ENCODE data around the gene FAM24A. TPM values are rescaled to one million over a fixed set of nuclear protein-coding genes. Genes with fewer than 3 reads are reported as not detected.
"Not testable (repeated sequence)": the region's sequence is repeated elsewhere in the genome, so short reads cannot be mapped to it uniquely, and the experiment has no call there.

Gene FAM24A
- total RNA-seq, 1 donor = not detected

DNA sequence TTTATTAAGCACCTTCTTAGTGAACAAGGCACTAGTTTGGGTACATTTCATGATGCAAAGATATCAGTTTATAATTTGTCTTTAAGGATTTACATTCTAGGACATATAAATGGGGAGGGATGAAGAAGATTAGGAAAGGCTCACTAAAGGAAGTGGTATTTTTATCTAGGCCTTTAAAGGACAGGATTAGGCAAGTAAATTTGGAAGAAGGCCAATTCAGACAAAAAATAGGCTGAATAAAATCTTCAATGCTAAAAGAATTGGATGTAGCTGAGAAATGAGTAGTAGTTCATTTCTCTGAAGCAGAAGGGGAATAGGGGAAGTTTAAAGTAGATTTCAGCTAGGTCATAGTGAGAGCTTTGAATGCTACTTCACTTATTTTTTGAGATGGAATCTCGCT is 26.2 kb upstream of the FAM24A start:
- no peak overlapping the region for H3K4me3 ChIP-seq (ENCODE audit: low read length)
- H3K27me3 ChIP-seq (ENCODE audit: insufficient read depth, low read length) = no peaks in the 10 kb centered on the region
- H3K9me3 ChIP-seq (ENCODE audit: low read depth, low read length) = no peaks in the 10 kb centered on the region
- H3K4me1 ChIP-seq (ENCODE audit: insufficient read depth, low read length) = peaks cover 8% of the 10 kb centered on the region

DNA sequence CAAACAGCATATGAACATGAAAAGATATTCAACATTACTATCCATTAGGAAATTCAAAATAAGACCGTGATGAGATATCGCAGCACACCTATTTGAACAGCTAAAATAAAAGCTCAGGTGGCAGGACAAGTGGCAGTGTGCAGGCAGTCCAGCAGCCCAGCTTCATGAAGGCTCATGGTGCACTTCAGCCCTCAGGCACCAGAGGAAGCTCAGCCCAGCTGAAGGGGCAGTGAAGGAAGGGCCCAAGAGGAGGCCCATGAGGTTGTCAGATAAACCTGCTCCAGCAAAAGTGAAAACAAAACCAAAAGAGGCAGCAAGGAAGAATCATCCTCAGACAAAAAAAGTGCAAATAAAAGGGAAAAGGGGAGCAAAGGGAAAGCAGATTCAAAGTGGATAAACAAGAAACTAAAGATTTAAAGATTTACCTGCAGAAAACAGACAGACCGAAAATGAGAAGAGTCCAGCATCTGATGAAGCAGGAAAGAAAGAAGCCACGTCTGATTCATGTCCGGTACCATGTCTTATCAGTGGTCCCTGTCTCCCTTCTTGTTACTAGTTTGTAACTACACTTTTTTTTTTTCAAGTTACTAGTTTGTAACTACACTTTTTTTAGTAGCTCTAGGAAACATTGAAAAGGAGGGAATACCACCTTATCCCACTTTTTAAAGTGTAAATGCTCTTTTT is 16.0 kb upstream of the FAM24A start:
- Histone ChIP-seq H3K4me1 (ENCODE audit: insufficient read depth, low read length) (no peaks in the 10 kb centered on the region), H3K9me3 (ENCODE audit: low read depth, low read length) (no peaks in the 10 kb centered on the region), H3K27me3 (ENCODE audit: insufficient read depth, low read length) (no peaks in the 10 kb centered on the region), H3K4me3 (ENCODE audit: low read length) (no peak overlapping the region)

DNA sequence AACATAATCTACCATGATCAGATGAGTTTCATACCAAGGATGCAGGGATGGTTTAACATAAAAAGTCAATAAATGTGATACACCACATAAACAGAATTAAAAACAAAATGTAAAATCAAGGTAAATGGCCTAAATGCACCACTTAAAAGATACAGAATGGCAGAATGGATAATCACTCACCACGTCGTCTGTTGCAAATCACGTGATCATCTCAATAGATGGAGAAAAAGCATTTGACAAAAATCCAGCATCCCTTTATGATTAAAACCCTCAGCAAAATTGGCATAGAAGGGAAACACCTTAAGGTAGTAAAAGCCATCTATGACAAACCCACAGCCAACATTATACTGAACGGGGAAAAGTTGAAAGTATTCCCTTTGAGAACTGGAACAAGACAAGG is 6.5 kb upstream of the FAM24A start:
- not testable (repeated sequence) for H3K27me3 ChIP-seq (ENCODE audit: insufficient read depth, low read length); H3K4me3 ChIP-seq (ENCODE audit: low read length); H3K9me3 ChIP-seq (ENCODE audit: low read depth, low read length); H3K4me1 ChIP-seq (ENCODE audit: insufficient read depth, low read length)

DNA sequence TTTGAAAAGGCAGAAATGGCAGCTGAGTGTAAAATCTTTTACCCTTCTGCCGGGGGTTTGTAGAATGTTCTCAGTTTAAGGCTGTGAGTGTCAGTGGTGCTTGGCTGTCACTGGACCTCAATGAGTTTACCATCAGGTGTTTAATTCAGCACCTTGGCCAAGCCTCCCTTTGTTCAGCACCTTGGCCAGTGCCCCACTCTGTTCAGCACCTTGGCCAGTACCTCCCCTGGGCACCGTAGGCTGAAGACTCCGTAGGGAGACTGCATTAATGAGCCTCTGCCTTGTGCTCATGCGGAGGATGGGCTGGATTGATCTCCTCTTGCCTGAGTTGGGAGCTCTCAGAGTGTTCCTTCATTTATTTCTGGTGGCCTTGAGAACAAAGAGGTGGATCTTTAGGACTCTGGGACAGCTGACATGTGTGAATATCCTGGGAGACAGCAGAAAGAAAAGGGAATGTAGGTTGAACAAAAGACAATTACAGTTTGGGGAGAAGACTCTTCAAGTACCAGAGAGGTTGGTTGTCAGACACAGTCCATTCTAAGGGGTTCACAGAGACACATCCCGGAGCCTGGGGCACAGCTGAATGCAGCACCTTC is 1.6 kb downstream of the FAM24A start:
- Histone ChIP-seq H3K27me3 (ENCODE audit: insufficient read depth, low read length) (no peaks in the 10 kb centered on the region), H3K4me1 (ENCODE audit: insufficient read depth, low read length) (no peaks in the 10 kb centered on the region), H3K4me3 (ENCODE audit: low read length) (no peak overlapping the region), H3K9me3 (ENCODE audit: low read depth, low read length) (no peaks in the 10 kb centered on the region)

DNA sequence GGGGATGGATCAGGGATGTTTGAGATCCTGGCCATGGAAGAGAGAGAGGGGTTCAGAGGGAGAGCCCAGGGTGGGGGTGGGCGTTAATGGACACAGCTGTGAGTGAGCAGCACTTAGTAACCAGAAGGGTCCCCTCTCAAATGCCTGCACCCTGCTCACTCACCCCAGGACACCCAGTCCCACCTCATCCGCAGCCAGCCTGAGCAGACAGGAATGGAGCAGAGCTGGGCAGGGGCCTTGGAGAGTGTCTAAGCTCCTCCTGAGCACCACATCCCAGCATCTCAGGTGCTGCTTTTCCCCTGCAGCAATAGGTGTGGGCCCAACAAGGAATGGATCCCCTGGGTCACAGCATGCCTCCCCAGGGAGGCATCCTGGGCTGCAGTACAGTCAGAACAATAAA is 5.3 kb downstream of the FAM24A start:
- no peak overlapping the region for H3K4me3 ChIP-seq (ENCODE audit: low read length)
- no peaks in the 10 kb centered on the region for H3K4me1 ChIP-seq (ENCODE audit: insufficient read depth, low read length)
- H3K9me3 ChIP-seq (ENCODE audit: low read depth, low read length) = no peaks in the 10 kb centered on the region
- no peaks in the 10 kb centered on the region for H3K27me3 ChIP-seq (ENCODE audit: insufficient read depth, low read length)

DNA sequence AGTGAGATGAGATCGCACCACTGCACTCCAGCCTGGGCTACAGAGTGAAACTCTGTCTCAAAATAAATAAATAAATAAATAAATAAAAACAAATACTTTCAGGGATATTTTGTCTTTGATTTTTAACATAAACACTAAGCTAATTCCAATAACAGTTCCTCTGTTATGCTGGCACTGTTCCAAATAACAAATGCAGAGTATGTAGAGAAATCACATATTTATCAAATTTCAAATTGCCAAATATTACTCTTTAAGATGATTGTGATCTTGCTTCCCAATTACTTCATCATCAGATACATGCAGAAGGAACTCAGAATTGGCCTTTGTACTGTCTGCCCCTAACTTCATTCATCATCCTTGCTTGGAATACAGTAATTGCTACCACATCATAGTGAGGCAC is 19.7 kb downstream of the FAM24A start:
- no peak overlapping the region for H3K4me3 ChIP-seq (ENCODE audit: low read length)
- H3K27me3 ChIP-seq (ENCODE audit: insufficient read depth, low read length) = no peaks in the 10 kb centered on the region
- H3K9me3 ChIP-seq (ENCODE audit: low read depth, low read length) = no peaks in the 10 kb centered on the region
- no peaks in the 10 kb centered on the region for H3K4me1 ChIP-seq (ENCODE audit: insufficient read depth, low read length)

DNA sequence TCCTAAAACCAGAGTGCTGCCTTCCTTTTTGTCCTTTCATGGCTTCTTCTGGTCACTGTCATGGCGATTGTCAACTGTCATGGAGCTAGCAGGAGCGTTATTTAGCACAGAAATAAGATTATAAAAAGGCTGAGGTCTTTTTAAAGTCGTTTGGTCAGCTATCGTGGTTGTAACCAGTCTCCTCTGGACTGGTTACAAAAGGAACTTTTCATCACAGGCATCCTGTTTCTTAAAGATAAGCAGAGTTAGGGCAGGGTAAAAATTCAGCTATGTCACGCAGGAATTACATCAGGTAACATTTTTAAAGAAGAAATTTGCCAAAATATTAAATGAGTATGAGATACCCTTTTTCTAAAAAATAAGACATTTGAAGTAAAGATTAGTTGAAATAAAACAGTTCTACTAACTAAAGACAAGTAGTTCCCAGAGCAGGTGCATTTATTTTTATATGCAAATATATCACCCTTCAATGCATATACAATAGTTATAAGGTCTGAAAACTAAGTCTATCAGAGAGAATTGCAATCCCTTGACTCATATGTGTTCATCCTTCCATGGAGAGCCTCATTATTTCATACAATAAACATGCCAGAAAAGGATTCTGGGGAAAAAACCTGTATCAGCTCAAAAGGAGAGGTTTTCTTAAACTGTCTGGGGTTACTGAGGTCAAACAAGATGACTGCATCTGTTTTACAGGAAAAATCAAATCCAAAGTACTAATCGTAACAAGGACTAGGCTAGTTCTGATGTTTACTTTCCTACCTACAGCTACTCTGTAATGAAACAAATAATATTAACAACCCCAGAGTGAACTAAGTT is 20.9 kb downstream of the FAM24A start:
- H3K4me3 ChIP-seq (ENCODE audit: low read length) = no peak overlapping the region
- no peaks in the 10 kb centered on the region for H3K9me3 ChIP-seq (ENCODE audit: low read depth, low read length)
- no peaks in the 10 kb centered on the region for H3K27me3 ChIP-seq (ENCODE audit: insufficient read depth, low read length)
- no peaks in the 10 kb centered on the region for H3K4me1 ChIP-seq (ENCODE audit: insufficient read depth, low read length)

DNA sequence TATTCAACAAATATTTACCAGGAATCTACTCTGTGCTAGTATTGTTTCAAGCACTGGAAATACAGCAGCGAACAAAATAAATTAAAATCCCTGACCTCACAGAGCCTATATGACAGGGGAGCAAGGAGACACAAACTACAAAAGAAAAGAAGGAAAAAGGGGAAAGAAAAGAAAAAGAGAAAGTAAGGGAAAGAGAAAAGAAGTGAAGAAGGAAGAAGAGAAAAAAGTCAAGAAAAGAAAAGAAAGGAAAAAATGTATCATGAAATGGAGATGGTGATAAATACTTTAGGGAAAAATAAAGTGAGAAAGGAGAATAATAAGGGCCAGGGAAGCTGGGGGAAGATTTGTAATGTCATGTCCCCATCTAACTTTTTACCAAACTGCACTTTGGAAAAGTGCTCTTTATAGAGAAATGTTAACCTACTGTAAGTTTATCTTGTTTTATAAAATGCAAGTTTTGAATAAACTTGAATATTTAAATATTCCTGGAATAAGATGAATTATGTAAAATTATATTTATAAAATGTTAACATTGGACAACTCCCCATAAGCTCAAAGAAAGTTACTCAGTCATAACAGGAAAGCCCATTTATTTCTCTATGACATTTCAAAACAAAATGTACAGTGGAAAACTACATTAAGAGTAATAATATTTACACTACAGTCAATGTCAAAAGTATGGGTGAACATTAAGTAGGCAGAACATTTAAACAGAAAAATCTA is 28.9 kb downstream of the FAM24A start:
- no peaks in the 10 kb centered on the region for H3K9me3 ChIP-seq (ENCODE audit: low read depth, low read length)
- H3K4me3 ChIP-seq (ENCODE audit: low read length) = no peak overlapping the region
- H3K4me1 ChIP-seq (ENCODE audit: insufficient read depth, low read length) = no peaks in the 10 kb centered on the region
- no peaks in the 10 kb centered on the region for H3K27me3 ChIP-seq (ENCODE audit: insufficient read depth, low read length)

DNA sequence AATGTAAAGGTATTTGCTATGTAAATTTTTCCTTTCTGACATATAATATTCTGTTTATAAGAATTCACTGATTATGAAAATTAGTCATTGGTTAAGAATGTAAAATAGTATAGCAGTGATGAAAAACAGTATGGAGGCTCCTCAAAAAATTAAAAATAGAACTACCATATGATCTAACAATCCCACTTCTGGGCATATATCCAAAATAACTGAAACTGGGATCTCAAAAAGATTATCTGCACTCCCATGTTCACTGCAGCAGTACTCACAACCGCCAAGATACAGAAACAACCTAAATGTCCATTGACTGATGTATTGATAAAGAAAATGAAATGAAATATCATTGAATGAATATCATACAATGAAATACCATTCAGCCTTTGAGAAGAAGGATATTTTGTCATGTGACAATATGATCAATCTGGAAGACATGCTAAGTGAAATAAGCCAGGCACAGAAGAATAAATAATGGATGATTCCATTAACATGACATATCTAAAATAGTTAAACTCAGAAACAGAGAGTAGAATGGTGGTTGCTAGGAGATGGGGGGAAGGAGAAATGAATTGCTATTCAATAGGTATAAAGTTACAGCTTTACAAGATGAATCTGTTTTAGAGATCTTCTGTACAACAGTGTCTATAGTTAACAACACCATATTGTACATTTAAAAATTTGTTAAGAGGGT is 29.6 kb downstream of the FAM24A start:
- no peaks in the 10 kb centered on the region for H3K4me1 ChIP-seq (ENCODE audit: insufficient read depth, low read length)
- H3K9me3 ChIP-seq (ENCODE audit: low read depth, low read length) = no peaks in the 10 kb centered on the region
- H3K4me3 ChIP-seq (ENCODE audit: low read length) = no peak overlapping the region
- H3K27me3 ChIP-seq (ENCODE audit: insufficient read depth, low read length) = no peaks in the 10 kb centered on the region

DNA sequence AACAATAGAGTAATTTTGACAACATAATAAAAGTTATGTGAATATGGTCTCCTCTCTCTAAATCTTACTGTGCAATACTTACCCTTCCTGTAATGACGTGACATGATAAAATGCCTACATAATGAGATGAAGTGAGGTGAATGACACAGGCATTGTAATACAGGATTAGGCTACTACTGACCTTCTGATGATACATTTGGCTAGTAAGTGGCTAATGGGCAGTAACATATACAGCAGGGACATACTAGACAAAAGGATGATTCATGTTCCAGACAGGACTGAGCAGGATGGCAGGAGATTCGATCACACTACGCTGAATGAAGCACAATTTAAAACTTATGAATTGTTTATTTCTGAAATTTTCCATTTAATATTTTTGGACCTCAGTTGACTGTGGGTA is 38.9 kb downstream of the FAM24A start:
- no peaks in the 10 kb centered on the region for H3K27me3 ChIP-seq (ENCODE audit: insufficient read depth, low read length)
- peaks cover 10% of the 10 kb centered on the region for H3K4me1 ChIP-seq (ENCODE audit: insufficient read depth, low read length)
- no peaks in the 10 kb centered on the region for H3K9me3 ChIP-seq (ENCODE audit: low read depth, low read length)
- no peak overlapping the region for H3K4me3 ChIP-seq (ENCODE audit: low read length)

DNA sequence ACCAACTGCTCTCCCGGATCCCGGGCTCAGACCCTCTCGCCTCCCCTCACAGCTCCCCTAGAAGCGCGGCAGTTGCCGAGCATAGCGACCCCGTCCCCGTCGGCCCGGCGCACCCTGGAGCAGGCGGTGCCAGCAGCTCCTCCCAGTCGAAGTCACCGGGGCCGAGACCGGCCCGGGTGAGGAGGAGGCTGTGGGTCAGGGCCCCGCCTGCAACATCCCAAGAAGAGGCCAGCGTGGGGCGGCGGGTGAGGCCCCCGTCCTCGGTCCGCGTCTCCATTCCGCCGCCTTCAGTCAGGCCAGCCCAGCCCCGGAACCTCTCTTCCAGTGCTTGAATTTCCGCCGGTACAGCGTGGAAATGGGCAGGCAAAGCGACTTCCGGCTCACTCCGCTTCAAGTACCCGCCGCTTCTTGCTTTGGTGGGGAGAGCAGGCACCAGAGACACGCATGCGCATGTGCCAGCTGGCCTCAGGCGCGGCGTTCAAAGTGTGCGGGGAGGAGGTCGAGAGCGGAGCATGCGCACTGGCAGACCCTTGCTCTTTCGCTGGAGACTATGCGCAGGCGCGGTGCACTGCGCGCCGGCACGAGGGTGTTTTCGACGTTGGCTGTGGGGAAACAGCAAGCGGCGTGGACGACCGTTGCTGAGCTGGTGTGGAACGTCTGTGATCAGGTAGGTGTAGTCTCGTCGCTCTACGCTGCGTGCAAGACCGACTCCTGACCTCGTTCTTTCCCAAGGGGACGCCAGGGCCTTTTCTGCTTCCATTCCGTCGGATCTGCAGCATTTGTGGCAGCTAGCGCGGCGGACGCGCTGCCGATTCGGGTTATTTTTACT is 43.7 kb downstream of the FAM24A start, which contains the start of gene C10orf88:
TSS of gene C10orf88 (minus strand) at position 326 of the 829 bp plus-strand sequence. CDS start at position 277, 49 bp downstream.
- H3K27me3 ChIP-seq (ENCODE audit: insufficient read depth, low read length) = peaks cover 3% of the 10 kb centered on the region
- no peaks in the 10 kb centered on the region for H3K9me3 ChIP-seq (ENCODE audit: low read depth, low read length)
- H3K4me1 ChIP-seq (ENCODE audit: insufficient read depth, low read length) = peaks cover 14% of the 10 kb centered on the region
- H3K4me3 ChIP-seq (ENCODE audit: low read length) = peak within 1 kb of the TSS; percentile 63

DNA sequence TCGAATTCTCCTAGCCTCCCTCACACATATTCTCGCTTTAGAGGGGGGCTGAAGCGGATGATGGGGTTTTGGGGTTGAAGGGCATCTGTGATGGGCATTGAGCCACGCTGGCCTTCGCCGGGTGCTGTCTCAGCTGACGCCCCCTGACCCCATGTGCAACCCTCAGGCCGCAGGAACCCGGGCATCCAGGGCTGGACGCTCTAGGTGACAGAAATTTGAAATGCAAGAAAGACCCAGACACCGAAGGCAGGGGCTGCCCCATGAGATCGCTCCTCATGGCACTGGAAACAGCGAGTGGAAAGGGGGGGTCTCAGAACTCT is 44.3 kb downstream of the FAM24A start:
- Histone ChIP-seq H3K27me3 (ENCODE audit: insufficient read depth, low read length) (peaks cover 3% of the 10 kb centered on the region), H3K9me3 (ENCODE audit: low read depth, low read length) (no peaks in the 10 kb centered on the region), H3K4me3 (ENCODE audit: low read length) (no peak overlapping the region), H3K4me1 (ENCODE audit: insufficient read depth, low read length) (peaks cover 14% of the 10 kb centered on the region)

DNA sequence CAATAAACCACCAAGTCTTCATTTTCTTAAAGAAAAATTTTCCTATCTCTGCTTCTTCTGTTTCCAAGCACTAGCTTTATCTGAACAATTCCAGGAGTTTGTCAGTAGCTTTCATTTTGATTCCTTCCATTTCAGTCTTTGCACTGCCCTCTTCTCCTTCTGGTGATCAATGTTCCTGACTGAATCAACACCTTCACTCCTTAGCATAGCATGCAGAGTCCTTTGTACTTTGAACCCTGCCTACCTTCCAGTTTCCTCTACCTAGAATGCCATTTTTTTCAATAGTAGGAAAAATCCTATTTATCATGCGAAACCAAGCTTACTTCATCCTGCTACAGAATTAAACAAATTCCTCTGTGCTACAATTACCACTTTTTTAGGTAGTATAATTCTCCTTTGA is 45.5 kb downstream of the FAM24A start:
- peaks cover 14% of the 10 kb centered on the region for H3K4me1 ChIP-seq (ENCODE audit: insufficient read depth, low read length)
- no peak overlapping the region for H3K4me3 ChIP-seq (ENCODE audit: low read length)
- no peaks in the 10 kb centered on the region for H3K9me3 ChIP-seq (ENCODE audit: low read depth, low read length)
- peaks cover 3% of the 10 kb centered on the region for H3K27me3 ChIP-seq (ENCODE audit: insufficient read depth, low read length)

DNA sequence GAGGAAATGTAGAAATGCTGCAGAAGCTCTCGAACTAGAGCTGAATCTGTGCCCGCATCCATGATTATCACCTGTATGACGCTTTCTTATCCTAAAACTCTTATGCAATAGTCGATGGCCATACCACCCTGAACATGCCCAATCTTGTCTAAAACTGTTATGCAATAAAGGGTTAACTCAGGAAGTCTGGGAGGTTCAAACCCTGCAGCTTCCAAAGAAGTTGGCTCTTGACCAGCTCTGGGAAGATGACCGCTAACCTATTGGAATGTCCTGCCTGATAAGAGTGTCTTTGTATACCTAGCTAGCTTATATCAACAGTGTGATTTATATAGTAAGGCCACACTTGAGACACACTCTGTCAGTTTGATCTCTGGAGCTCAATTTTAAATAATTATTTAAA is 47.1 kb downstream of the FAM24A start:
- no peaks in the 10 kb centered on the region for H3K9me3 ChIP-seq (ENCODE audit: low read depth, low read length)
- peaks cover 8% of the 10 kb centered on the region for H3K27me3 ChIP-seq (ENCODE audit: insufficient read depth, low read length)
- peaks cover 14% of the 10 kb centered on the region for H3K4me1 ChIP-seq (ENCODE audit: insufficient read depth, low read length)
- no peak overlapping the region for H3K4me3 ChIP-seq (ENCODE audit: low read length)
